ENCODE measurements around the gene STIM2.
"Not testable (repeated sequence)": the region's sequence is repeated elsewhere in the genome, so short reads cannot be mapped to it uniquely, and the experiment has no call there.

STIM2 gene

DNA sequence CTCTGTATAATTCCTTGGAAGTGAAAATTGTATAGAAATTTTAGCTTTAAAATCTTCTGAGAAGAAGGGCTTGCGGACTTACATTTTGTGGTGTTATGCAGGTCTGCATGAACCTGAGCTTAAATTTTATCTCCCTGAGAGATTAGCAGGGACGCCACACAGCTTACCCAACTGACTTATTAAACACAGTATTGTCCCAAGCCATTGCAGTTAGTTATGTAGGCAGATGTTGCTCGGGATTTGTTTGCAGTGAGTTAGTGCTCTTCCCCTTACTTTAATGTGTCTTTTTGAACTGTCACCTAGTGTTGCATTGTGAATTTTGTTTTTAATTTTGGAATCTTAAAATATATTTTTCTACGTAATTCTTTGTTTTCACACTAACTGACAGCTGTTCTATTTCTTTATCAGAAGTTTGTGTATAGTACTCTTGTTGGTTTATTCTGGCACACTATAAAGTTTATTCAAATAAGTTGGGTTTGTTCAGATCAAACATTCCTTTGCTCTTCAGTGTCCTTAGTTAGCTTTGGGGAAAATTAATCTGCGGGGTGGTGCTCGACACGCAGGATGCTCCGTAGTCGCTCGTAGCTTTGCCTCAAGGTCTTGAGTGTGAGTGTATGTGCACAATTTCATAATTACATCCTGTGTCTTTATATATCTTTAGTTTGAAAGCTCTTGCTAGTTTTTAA is 145.4 kb downstream of the STIM2 start:
- no peak for DNase-seq

GRCh38 chr4:27006646-27007045 is 146.0 kb downstream of the STIM2 start:
- DNase-seq = no peak

DNA sequence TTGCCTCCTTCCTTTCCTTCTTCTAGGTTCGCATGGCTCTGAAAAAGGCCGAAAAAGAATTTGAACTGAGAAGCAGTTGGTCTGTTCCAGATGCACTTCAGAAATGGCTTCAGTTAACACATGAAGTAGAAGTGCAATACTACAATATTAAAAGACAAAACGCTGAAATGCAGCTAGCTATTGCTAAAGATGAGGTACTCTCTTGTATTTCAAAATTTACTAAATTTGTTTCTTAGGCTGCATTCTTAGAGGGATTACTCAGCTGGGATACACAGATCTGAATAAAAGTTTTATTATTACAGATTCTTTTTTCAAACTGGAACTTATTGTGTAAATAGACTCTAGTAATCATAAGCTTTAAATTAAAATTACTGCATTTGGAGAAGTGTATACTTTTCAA is 146.9 kb downstream of the STIM2 start:
- no peak for DNase-seq

- DNase-seq = no peak
Observed at GRCh38 chr4:27008679-27009078, 148.0 kb downstream of the STIM2 start.

DNA sequence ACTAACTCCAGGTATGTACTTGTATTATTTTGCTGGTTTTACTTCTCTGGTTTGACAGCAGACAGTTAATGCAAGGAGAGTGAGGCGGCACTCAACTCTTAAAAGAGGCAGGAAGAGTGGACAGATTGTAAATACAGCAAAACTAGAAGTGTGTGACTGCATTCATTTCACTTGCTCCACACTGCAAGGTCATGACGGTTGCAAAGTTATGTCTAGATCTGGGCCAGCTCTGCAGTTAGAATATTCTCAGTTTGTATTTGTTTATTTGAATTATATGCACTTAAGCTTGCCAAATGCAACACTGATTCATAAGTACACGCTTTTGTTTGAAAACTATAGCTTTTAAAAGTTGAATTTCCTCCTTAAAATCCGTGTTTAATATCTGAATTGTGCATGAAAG is 148.9 kb downstream of the STIM2 start:
- no peak for DNase-seq

GRCh38 chr4:27010334-27010940 is 149.8 kb downstream of the STIM2 start:
- peak; percentile 44 for DNase-seq

- no peak for DNase-seq
Observed at GRCh38 chr4:27011401-27011800, 150.8 kb downstream of the STIM2 start.

- no peak for DNase-seq
Observed at GRCh38 chr4:27013012-27013411, 152.4 kb downstream of the STIM2 start.

DNA sequence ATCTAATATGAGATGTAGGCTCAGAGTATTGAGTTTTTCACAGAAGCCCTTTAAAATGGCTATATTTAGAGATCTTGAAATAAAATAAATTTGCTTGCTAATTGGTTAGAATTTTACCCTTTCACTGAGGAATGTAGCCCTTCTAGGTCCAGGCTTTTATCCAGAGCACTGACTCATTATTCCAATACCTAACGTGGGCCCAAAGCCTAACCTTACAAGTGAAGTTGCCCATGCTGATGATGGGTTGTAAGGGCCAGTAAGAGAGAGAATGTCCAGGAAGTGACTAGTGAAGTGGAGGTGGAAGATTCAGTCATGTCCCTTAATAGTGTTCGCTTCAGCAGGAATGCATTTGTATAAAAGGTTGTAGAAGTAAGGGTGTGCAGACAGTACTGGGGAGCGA is 155.9 kb downstream of the STIM2 start:
- no peak for DNase-seq

DNA sequence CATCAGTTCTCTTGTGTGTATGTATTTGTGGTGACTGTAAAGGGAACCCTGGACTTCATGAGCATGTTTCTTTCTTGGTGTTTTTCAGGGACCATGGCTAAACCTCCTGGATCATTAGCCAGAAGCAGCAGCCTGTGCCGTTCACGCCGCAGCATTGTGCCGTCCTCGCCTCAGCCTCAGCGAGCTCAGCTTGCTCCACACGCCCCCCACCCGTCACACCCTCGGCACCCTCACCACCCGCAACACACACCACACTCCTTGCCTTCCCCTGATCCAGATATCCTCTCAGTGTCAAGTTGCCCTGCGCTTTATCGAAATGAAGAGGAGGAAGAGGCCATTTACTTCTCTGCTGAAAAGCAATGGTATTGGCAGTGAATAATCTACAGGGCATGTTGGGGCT is 157.0 kb downstream of the STIM2 start:
- no peak for DNase-seq

GRCh38 chr4:27018076-27018475 is 157.4 kb downstream of the STIM2 start:
- no peak for DNase-seq

GRCh38 chr4:27018910-27019309 is 158.3 kb downstream of the STIM2 start:
- DNase-seq = no peak

- no peak for DNase-seq
Observed at GRCh38 chr4:27019766-27020165, 159.1 kb downstream of the STIM2 start.

DNA sequence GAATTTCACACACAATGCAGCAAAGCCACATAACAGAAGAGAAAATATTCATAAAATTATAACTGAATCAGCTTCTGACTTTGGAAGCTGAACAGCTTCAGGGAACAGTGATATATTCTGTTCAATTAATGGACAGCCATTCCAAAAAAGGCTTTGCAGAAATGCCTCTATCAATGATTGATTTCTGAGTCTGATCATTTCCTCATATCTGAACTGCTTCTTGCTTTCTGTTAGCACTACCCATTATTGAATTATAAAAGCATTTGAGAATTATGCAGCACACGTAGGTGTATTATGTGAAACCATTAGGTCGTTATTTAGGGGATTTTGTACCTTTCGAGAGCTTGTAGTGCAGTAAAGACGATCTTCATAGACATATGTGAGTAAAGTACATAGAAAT is 159.6 kb downstream of the STIM2 start:
- DNase-seq = no peak

GRCh38 chr4:27020603-27021002 is 160.0 kb downstream of the STIM2 start:
- no peak for DNase-seq

- DNase-seq = no peak
Observed at GRCh38 chr4:27022963-27023362, 162.3 kb downstream of the STIM2 start.

- DNase-seq = no peak
Observed at GRCh38 chr4:27023366-27023765, 162.7 kb downstream of the STIM2 start.

DNA sequence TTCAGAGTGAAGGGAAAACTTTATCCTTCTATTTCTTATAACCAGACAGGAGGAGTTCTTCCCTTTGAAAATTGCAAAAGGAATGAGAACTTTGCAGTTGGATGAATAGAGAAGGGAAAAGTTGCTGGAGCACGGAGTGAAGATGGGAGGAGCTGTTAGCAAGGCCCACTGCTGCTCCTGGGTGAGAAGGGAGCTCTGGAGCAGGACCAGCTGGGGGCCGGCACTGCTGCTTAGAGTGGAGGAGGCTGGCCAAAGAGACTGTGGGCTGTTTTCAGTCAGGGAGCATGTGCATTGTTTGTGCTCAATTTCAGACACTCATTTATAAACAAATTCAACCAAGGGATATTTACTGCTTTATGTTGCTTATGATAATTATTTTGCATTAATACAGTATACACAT is 164.2 kb downstream of the STIM2 start:
- no peak for DNase-seq

- DNase-seq = no peak
Observed at GRCh38 chr4:27027428-27027827, 166.8 kb downstream of the STIM2 start.

DNA sequence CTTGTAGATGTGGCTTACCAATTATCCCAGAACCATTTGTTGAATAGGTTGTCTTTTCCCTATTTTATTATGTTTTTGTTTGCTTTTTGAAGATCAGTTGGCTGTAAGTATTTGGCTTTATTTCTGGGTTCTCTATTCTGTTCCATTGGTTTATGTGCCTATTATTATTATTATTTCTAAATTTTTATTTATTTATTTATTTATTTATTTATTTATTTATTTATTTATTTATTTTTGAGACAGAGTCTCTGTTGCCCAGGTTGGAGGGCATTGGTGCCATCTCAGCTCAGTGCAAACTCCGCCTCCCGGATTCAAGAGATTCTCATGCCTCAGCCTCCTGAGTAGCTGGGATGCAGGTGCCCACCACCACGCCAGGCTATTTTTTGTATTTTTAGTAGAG is 174.5 kb downstream of the STIM2 start:
- DNase-seq = not testable (repeated sequence)

- no peak for DNase-seq
Observed at GRCh38 chr4:27040356-27040755, 179.7 kb downstream of the STIM2 start.

- DNase-seq = no peak
Observed at GRCh38 chr4:27042411-27042810, 181.8 kb downstream of the STIM2 start.

DNA sequence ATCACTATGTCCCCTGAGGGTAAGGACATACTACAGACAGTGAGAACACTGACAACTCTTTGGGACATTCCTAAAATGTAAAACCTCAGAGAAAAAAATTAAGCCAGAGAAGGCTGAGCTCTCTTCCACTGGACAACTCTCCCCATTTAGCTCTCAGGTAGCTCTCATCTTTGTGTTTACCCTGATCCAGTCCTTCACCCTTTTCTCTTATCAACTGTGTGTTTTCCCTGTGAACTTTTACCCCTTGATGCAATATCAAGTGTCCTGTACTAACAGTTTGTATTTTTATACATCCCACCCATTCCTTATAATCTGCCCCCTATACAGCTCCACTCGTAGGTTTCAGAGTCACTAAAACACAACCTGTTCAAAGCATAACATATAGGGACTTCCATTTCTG is 182.6 kb downstream of the STIM2 start:
- DNase-seq = no peak

GRCh38 chr4:27046851-27047250 is 186.2 kb downstream of the STIM2 start:
- no peak for DNase-seq
